Transverse colon (tissue), 4 donors: ENCODE measurements around the gene DNAH2.

ENCODE experiments used
- CTCF ChIP-seq, 5 experiments: fragments of 200-600 bp in 3 of 5; fragments of 450-650 bp in 2 of 5; sonication (generic) in 3 of 5; IDR thresholded peaks; 1 replicate in 2 of 5; 2 replicates in 3 of 5; pipeline ENCODE4 v1.5.1; 2016 to 2017; ENCODE audit warnings: antibody characterized with exemption in 5 of 5, inconsistent platforms in 3 of 5, mild to moderate bottlenecking in 2 of 5, moderate library complexity in 1 of 5
- EP300 ChIP-seq: sonication (generic); formaldehyde crosslinking; IDR thresholded peaks from one replicate; pipeline ENCODE4 v1.6.1; 2017; ENCODE audit warnings: antibody characterized with exemption, low read depth
- POLR2A ChIP-seq: fragments of 450-650 bp; IDR thresholded peaks from one replicate; pipeline ENCODE4 v1.6.1; 2016; ENCODE audit warnings: antibody characterized with exemption, mild to moderate bottlenecking, moderate library complexity
- POLR2AphosphoS5 ChIP-seq, 3 donors: sonication (generic); formaldehyde crosslinking; IDR thresholded peaks; one replicate each; pipeline ENCODE4 v1.6.1; 2016; ENCODE audit warnings: antibody characterized with exemption in 3 of 3

- TF ChIP-seq CTCF (IDR thresholded peaks at IDR 0.05): no peak
- no peak for TF ChIP-seq POLR2A
- TF ChIP-seq POLR2AphosphoS5 (IDR thresholded peaks at IDR 0.05): no peak
- TF ChIP-seq EP300: no peak
Observed at GRCh38 chr17:7811251-7811650, 93.7 kb downstream of the DNAH2 start.
